Lower lobe of right lung (tissue), 2 donors: Measurements from ENCODE around the gene WDR5. TPM values are rescaled to one million over a fixed set of nuclear protein-coding genes. Genes with fewer than 3 reads are reported as not detected.

Experiments
- ATAC-seq, 2 donors: fragments of 200-7000 bp; cut with Tn5 transposase; one replicate each; pipeline ENCODE4 v1.9.1; 2020 to 2022; ENCODE audit warnings: mild to moderate bottlenecking in 2 of 2, moderate library complexity in 2 of 2
- DNase-seq: peaks from one replicate; pipeline ENCODE4 v3.0.0-alpha.2; 2020
- H3K27ac ChIP-seq: fragments of 200-600 bp; one replicate; pipeline ENCODE4 v1.8.0; 2022
- H3K27me3 ChIP-seq: fragments of 200-600 bp; one replicate; pipeline ENCODE4 v1.8.0; 2022; ENCODE audit warnings: low read depth
- H3K36me3 ChIP-seq: fragments of 200-600 bp; one replicate; pipeline ENCODE4 v1.8.0; 2022; ENCODE audit warnings: mild to moderate bottlenecking
- H3K4me1 ChIP-seq: fragments of 200-600 bp; one replicate; pipeline ENCODE4 v1.8.0; 2022
- H3K4me3 ChIP-seq: fragments of 200-600 bp; one replicate; pipeline ENCODE4 v1.8.0; 2022; ENCODE audit warnings: mild to moderate bottlenecking
- H3K9me3 ChIP-seq: fragments of 200-600 bp; one replicate; pipeline ENCODE4 v1.8.0; 2022
- intact Hi-C: fragments of 100-400 bp; cut with DNase I; formaldehyde crosslinking; loops from one replicate; pipeline ENCODE4 v1.11.0; 2022
- total RNA-seq: library from RNA; stranded (reverse); fragmentation: NEBNext Ultra II Directional; extraction: Animal tissue kit (Norgen Biotek cat#: 25700); gene quantifications from one replicate; pipeline ENCODE4 v1.2.1, GENCODE V29; 2021
- TF ChIP-seq, protein P1 (sequence below): fragments of 200-600 bp; IDR thresholded peaks from one replicate; pipeline ENCODE4 v1.8.0; 2022; ENCODE audit warnings: antibody characterized with exemption, mild to moderate bottlenecking
- donor health status: DM: no; HTN: yes; CAD: no; lungs with severe emphysema.

WDR5 gene
- total RNA-seq, 1 donor from 2014 or later = 22.6 TPM

- no peak overlapping the region for H3K27ac ChIP-seq
- H3K27me3 ChIP-seq = peaks cover 35% of the 10 kb centered on the region
- peaks cover 20% of the 10 kb centered on the region for H3K4me1 ChIP-seq
- DNase-seq (peak; percentile 31), ATAC-seq (no peak)
- no peaks in the 10 kb centered on the region for H3K36me3 ChIP-seq
- no peak overlapping the region for H3K4me3 ChIP-seq
- TF ChIP-seq, protein P1, sequence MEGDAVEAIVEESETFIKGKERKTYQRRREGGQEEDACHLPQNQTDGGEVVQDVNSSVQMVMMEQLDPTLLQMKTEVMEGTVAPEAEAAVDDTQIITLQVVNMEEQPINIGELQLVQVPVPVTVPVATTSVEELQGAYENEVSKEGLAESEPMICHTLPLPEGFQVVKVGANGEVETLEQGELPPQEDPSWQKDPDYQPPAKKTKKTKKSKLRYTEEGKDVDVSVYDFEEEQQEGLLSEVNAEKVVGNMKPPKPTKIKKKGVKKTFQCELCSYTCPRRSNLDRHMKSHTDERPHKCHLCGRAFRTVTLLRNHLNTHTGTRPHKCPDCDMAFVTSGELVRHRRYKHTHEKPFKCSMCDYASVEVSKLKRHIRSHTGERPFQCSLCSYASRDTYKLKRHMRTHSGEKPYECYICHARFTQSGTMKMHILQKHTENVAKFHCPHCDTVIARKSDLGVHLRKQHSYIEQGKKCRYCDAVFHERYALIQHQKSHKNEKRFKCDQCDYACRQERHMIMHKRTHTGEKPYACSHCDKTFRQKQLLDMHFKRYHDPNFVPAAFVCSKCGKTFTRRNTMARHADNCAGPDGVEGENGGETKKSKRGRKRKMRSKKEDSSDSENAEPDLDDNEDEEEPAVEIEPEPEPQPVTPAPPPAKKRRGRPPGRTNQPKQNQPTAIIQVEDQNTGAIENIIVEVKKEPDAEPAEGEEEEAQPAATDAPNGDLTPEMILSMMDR = no peak
- no peaks in the 10 kb centered on the region for H3K9me3 ChIP-seq
- intact Hi-C loops = no loop called here
Measured at GRCh38 chr9:134179918-134180785, 44.3 kb downstream of the WDR5 start.

DNA sequence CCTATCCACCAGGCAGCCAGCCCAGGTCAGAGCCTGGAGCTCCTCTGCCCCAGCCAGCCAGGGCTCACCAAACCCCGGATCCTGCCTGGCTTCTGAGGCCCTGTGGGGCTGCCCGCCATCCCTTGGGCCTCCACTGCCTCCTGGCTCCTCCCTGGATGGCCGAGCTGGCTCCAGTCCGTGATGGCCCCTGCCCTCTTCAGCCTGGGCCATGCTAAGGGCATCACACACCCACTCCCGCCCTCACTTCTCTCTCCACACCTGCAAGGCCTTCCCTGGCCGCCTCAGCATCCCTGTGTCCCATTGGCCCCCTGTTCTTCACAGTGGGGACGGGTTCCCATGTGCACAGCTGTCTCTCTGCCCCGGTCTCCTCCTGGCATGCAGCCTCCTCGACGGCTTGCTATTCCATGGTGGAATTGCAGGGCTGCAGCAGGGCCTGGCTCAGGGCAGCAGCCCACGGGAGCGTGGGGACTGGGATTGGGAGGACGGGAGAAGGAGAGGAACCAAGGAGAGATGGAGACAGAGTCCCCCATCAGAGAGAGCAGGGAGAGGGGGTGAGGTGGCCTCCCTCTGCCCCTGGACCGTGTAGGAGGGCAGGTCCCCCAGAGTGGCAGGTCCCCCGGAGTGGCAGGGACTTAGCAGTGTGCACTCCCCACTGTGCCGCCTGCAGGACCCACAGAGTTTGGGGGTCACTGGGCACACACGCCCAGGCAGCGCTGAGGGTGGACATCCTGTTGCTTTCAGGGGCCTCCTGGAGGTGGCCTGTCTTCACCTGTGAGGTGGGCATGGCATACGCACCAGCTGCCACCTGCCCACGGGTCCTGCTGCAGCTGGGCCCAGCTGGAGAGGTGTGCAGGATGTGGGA lies 45.1 kb downstream of the WDR5 start:
- Histone ChIP-seq H3K9me3 (no peaks in the 10 kb centered on the region), H3K27me3 (peaks cover 33% of the 10 kb centered on the region), H3K4me3 (no peak overlapping the region), H3K4me1 (peaks cover 12% of the 10 kb centered on the region), H3K27ac (no peak overlapping the region), H3K36me3 (no peaks in the 10 kb centered on the region)
- peak; percentile 34 for DNase-seq
- no peak for ATAC-seq
- intact Hi-C loops = no loop called here
- TF ChIP-seq, protein P1 = no peak

DNA sequence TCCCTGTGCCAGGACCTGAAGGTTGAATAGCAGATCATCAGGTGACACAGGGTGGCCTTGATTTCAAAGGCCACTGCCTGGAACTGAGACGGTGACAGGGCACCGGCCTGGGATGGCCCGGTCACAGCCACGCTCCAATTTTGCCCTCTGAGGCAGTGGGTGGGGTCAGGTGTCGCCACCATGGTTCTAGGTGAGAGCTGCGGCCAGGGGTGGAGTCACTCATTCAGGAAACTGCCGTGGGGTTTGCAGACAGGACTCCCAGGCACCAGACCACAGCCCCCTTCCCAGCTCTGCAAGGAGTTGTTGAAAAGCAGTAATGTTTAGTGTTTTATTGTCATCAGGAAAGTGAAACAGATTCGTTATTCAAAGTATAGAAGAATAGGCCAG lies 45.8 kb downstream of the WDR5 start:
- Histone ChIP-seq H3K27ac (no peak overlapping the region), H3K4me3 (no peak overlapping the region), H3K36me3 (no peaks in the 10 kb centered on the region), H3K9me3 (no peaks in the 10 kb centered on the region), H3K27me3 (peaks cover 27% of the 10 kb centered on the region), H3K4me1 (peaks cover 11% of the 10 kb centered on the region)
- no peak for ATAC-seq
- no peak for DNase-seq
- intact Hi-C loops = no loop called here
- TF ChIP-seq, protein P1 = no peak

GRCh38 chr9:134182554-134183085 lies 46.7 kb downstream of the WDR5 start:
- peaks cover 15% of the 10 kb centered on the region for H3K4me1 ChIP-seq
- H3K36me3 ChIP-seq = no peaks in the 10 kb centered on the region
- TF ChIP-seq, protein P1 = no peak
- H3K27me3 ChIP-seq = peaks cover 26% of the 10 kb centered on the region
- intact Hi-C loops = no loop called here
- H3K27ac ChIP-seq = no peak overlapping the region
- no peaks in the 10 kb centered on the region for H3K9me3 ChIP-seq
- peak; percentile 77 to 86 for ATAC-seq
- H3K4me3 ChIP-seq = no peak overlapping the region
- no peak for DNase-seq

GRCh38 chr9:134185536-134186011 lies 49.7 kb downstream of the WDR5 start:
- Histone ChIP-seq H3K27ac (no peak overlapping the region), H3K9me3 (no peaks in the 10 kb centered on the region), H3K4me3 (no peak overlapping the region), H3K36me3 (no peaks in the 10 kb centered on the region), H3K4me1 (peaks cover 7% of the 10 kb centered on the region), H3K27me3 (peaks cover 15% of the 10 kb centered on the region)
- DNase-seq (no peak), ATAC-seq (no peak)
- TF ChIP-seq, protein P1 = no peak
- intact Hi-C loops = no loop called here
